Activated CD8-positive, alpha-beta memory T cell treated with anti-CD3 and anti-CD28 coated beads for 48 hours (primary cell): ENCODE data around the gene HS6ST1.
A peak's percentile ranks its signal among the peaks of the same experiment; 100 is the strongest.
"Not testable (repeated sequence)": the region's sequence is repeated elsewhere in the genome, so short reads cannot be mapped to it uniquely, and the experiment has no call there.

Experiments used
- DNase-seq, 3 experiments: peaks; one replicate each; pipeline ENCODE4 v3.0.0-alpha.2; 2020; ENCODE audit warnings: low read depth in 2 of 3, low spot score in 2 of 3

The HS6ST1 gene

GRCh38 chr2:128322715-128323554 is 4.3 kb upstream of the HS6ST1 start:
- DNase-seq: no peak

DNA sequence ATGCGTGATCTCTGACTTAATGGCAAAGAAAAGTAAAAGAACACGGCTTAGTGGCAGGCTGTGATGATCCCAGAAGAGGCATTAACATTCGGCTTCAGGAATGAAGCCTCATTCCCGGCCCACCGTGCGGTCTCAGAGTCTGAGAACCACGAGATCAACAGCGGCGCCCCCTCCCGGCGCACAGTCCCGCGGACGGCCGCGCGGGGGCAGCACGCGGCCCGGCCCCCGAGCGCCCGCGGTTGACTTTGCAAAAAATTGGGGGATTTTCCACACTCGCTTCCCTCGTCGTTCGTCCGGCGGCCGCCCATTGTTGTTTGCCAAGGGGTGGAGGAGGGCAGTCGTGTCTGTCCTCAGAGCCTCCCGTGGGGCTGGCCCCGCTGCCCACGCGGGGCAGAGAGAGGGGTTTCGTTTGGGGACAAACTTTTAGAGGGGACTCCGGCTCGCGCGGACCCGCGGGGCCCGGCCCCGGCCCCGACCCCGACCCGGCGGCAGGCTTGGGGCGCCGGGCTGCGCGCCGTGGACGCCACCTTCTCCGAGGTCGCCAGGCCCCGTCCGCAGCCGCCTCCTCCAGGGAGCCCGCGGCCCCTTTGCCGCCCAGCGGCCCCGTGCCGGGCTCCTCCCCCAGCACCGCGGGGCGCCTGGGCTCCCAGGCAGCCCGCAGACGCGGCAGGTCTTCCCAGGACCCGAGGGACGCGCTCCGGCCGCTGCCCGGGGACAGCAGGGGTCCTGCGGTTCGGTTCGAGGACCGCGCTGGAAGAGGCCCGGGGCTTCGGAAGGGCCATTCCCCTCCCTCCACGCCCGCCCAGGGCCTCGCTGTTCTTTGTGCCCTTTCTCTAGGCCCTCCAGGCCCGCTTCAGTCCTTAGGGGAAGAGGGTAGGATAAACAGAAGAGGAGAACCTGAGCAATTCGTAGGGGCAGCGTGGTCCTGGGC is 3.4 kb upstream of the HS6ST1 start:
- peak; percentile 66 to 72 (median 68) for DNase-seq

- no peak for DNase-seq
These were observed 2.5 kb upstream of the HS6ST1 start for GRCh38 chr2:128320906-128321771.

DNA sequence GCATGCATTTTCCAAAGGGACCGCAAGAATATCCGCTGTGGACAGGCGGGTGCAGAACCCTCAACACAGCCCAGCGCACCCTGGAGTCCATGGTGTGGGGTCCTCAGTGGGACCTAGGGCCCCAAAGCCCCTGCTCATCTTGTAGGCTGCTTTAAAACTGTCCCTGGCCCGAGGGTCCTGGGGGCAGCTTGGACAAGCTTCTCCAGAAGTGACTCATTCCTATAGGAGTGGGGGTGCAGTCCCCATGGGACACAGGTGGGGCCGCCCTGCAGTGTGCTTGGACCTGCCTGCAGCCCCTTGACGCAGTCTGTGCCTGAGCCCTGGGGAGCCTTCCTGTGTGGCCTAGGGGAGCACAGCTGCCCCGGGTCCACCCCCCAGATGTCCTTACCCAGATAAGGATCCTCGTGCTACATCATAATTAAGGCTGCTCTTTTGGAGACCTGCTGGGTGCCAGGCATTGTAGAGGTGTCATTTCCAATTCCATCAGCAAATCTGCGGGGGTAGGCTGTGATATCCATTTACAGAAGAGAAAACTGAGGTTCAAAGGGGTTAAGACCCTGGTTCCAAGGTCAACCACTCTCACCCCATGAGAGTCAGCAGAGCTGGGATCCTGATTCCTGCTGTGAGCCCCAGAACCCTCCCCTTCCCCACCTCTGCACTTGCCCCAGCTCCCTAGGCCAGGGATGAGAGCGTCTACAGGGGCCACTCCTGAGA is 1.7 kb upstream of the HS6ST1 start:
- DNase-seq: no peak

DNA sequence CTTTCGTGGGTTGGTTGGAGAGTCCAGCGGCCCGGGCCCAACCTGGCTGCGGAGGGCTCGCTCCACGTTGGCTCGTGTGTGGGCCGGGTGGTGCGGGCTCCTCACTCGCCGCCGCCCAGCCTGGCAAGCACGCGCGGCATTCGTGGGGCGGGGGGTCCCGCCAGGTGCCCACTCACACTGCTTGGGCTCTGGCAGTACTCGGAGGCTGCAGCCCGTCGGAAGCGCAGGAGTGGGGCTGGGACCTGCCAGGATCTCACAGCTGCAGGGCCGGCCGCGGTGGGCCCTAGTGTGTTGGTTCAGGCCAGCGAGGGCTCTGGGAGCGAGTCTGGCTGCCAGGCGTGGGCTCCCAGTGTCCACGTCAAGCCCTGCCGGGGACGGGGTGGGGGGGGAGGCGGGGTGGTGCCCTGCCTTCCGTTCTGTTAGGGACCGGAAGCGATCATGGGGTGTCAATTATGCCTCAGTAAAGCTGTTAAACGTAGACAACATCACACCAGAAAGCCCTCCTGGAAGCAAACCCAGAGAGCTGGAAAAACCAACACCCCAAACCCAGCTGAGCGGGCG is 1.0 kb upstream of the HS6ST1 start:
- no peak for DNase-seq

DNA sequence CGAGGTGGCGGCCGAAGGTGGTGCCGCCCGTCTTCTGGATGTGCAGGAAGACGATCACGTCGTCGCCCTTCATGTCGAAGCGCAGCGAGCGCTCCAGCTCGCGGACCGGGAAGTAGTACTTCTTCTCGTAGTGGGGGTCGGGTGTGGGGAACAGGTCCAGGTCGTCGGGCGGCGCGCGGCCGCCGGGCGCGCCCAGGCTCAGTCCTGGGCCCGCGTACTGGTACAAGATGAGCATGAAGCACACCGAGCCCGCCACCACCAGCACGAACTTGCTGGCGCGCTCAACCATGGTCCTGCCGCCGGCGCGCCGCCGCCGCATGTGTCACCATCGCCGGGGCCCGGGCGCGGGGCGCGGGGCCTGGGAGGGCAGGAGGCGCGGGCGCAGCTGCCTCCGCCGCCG is 423 bp downstream of the HS6ST1 start:
- not testable (repeated sequence) for DNase-seq

DNA sequence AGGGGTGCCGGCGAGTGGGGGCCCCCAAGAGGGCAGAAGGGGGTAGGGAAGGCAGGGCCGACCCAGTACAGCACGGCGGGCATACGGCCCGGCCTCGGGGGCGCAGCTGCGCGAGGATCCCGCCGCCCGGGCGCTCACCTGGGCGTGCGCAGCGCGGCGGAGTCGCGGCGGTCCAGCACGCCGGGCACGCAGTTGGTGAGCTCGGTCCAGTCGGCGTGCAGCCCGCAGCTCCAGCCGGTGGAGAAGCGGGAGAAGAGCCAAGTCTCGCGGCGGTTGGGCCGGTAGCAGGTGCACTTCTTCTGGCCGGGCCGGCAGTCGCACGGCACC is 806 bp downstream of the HS6ST1 start:
- not testable (repeated sequence) for DNase-seq

DNA sequence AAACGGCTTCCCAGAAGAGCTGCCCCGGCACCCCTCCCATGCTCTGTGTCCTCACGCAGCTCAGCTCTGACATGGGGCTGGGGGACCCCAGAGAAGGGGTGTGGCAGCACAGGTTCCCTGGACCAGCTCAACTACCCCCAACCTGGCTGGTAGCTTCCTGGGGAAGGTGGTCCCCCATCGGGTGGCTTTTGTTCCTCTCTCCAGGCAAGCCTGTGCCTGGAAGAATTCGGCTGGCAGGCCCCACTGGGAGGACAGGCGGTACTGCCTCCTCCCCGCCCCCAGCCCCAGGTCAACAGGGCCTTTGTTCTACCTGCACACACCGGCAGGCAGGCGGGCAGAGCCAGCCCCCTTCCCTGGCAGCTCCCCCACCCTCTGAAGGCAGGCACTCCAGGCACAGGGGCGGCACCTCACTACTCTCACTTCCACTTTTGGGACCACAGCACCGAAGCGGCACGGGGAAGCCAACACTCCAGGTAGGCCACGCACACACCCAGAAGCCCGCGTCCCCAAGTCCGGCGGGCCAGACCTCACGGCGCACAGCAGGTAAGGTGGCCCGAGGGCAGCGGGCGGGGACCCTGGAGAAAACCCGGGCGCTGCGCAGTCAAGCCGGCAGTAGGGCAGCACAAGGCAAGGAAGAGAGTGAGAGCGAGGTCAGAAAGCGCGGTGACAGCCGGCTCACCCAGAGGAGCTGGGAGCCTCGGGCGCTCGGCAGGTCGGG is 1.3 kb downstream of the HS6ST1 start:
- DNase-seq: no peak

GRCh38 chr2:128316777-128317180 is 1.9 kb downstream of the HS6ST1 start:
- DNase-seq: no peak

GRCh38 chr2:128315829-128316776 is 2.6 kb downstream of the HS6ST1 start:
- DNase-seq: no peak

DNA sequence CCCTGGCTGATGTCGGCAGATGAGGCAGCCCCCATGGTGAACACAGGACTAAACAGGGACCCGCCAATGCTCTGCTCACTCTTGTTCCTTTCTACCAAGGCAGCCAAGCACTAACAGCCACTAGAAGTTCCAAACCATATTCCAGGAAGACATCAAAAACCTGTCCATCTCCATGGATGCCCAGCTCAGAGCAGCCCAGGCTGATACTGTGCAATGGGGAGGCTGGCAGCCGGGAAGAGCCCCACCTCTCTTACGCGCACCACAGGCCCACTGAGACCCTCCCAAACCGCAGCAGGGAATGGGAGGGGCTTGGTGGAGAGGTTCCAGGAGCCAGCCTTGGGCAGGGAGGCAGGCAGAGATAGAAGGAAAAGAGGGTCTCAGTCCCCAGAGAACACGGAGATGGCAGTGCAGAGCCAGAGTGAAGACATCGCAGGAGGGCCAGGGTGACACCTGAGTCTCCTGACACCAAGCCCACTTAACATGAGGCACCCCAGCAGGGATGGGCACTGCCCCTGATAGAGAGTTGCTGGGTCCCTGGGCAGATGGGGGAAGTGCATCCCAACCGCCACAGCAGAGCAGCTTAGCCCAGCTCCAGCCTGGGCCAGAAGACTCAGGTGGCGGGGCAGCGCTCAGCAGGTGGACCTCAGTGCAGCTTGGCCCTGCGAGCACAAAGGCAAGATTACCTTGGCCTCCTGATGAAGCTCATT is 3.4 kb downstream of the HS6ST1 start:
- no peak for DNase-seq

- no peak for DNase-seq
These were observed 4.1 kb downstream of the HS6ST1 start for GRCh38 chr2:128314348-128315121.

DNA sequence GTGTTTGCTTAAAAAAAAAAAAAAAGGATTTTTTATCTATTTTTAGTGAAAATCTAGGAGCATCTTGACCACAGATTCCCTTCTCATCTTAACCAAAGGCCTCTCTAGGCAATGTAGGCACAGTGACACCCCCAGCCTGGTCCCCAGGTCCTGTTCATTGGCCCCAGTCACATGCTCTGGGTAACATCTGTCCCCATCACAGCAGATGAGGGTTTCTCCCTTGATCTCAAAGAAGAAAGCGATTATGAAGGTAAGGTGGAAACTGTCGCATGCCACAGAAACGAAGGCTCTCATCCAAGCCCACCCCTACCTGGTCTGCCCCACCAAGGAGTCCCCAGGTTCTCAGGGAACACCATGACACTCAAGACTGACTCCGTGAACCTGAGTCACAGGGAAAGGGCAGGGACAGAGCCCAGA is 4.7 kb downstream of the HS6ST1 start:
- no peak for DNase-seq

DNA sequence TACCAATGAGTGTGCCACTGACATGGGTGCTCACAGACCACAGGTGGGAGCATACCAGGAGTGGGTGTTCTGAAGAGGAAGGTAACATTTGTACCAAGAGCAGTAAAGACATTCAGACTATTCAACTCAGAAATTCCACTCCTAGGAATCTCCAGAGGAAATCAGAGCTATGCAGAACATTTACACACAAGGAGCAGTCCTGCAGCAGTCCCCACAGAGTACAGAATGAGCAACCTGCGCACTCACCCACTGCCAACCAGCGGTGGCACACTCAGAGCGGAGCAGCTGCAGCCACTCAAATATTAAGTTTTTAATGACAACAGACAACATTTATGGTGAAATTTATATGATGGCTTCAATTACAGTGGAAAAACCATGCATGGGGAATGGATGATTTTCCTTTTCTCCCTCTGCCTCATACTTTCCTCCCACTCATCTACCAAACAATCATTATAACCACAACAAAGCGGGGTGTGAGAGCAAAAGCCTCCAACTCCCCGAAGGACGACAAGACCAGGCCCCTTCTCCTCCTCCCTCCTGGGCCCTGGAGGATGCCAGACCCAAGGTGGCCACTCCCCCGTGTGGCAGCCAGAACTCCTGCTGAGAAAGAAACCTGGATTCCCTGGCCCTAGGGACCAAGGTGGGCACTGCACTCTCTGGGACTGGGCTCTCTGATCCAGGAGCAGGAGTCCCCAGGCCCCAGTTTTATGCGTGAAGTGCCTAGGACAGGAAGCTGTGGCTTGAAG is 5.4 kb downstream of the HS6ST1 start:
- DNase-seq: no peak

DNA sequence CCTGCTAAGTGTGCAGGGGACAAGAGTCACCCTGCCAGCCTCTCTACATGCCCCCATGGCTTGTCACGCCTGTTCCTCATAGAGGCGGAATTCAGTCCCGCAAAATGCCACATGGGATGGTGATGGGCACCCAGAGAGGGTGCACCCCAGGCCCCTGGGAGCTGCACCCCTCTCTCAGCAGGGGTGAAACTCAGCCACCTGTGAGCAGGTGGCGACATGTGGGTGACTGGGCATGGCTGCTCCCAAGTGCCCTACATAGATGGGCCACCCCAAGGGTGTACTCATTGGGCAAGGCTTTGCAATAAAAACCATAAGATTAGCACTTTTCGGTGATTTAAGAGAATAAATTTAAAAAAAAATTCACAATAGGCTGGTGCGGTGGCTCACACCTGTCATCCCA is 6.3 kb downstream of the HS6ST1 start:
- DNase-seq: no peak

DNA sequence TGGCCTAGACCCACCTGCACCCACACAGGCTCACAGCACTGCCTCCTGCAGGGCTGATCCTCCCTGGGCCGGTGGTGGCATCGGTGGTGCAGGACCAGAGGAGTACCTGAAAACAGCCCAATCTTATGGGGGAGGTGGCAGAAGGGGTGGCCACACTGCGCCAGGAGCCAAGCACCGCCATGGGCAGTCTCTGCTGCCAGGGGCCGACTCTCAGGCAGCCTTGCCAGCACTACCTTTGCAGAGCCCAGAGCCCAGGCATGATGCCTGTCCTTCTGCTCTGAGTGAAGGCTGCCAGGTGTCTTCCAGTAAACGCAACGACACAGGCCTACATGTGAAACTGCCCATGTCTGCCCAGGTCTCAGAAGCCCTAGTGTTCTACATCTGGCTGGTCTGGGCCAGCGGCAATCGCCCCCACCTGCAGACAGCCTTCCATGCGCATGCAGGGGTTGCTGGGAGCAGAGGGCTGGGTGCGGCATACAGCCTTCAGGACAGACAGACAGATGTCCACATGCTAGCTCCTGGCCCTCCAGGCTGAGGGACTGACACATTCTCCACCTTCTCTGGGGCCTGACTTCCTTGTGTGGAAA is 6.8 kb downstream of the HS6ST1 start:
- DNase-seq: no peak
